Measurements from ENCODE around the gene KCNJ14. TPM values are rescaled to one million over a fixed set of nuclear protein-coding genes. Genes with fewer than 3 reads are reported as not detected.

The KCNJ14 gene
- total and polyA plus RNA-seq, 2 of the 4 experiments (the other 2 are of a cell fraction): 0.18 to 0.39 TPM

DNA sequence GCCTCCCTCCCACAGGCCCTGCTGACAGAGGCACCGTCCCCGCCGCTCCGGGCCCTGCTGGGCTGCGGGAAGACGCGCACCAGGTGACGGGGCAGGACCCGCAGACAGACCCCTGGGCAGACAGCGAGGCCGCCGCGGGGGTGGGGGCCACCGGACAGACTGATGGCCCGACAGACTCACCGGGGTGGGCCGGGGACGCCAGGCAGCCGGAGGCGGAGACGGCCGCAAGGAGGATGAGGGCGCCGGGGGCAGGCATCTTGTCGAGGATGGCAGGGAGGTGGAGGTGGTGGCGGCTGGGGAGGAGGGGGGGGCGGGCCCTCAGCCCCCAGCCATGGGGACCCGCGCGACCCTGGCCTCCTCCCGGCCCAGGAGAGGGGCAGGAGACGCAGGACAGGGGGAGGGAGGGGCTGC is 56.0 kb downstream of the KCNJ14 start:
- no peak overlapping the region for H4K8ac ChIP-seq (ENCODE audit: low read depth in 2 of 2, low read length in 2 of 2)
- H3K56ac ChIP-seq (ENCODE audit: extremely low read depth, insufficient read depth, low read length): no peak overlapping the region
- ChIA-PET CTCF (no interaction called here), POLR2A (ENCODE audit: unreplicated experiment) (no interaction called here)
- no peaks in the 10 kb centered on the region for H4K20me1 ChIP-seq (ENCODE audit: insufficient read depth, low read length)
- H3K14ac ChIP-seq (replicated peaks; ENCODE audit: low read depth, low read length): no peak overlapping the region
- no peak overlapping the region for H3K9ac ChIP-seq (ENCODE audit: low read depth, low read length)
- H3K4me3 ChIP-seq (ENCODE audit: insufficient read depth, low read depth, low read length): no peak overlapping the region
- ATAC-seq (ENCODE audit: low read depth): no peak
- H3K4me2 ChIP-seq (ENCODE audit: low read depth, low read length): no peak overlapping the region
- H3K27me3 ChIP-seq (ENCODE audit: control insufficient read depth, insufficient read depth, low read length): peaks cover 25% of the 10 kb centered on the region
- no peaks in the 10 kb centered on the region for H3K36me3 ChIP-seq (ENCODE audit: control insufficient read depth, insufficient read depth, low read length)
- H2AK5ac ChIP-seq (ENCODE audit: low read depth, low read length): no peak overlapping the region
- in situ Hi-C loops (cut with MboI; ENCODE audit: low sequenced_read_pairs) (no loop called here), dilution Hi-C loops (cut with HindIII; ENCODE audit: low sequenced_read_pairs, unreplicated experiment) (no loop called here), intact Hi-C loops (cut with micrococcal nuclease) (loop anchor here (5.0 kb wide), 1 partner anchor 41 kb away; the partner anchor contains the start of gene SULT2B1)
- TF ChIP-seq POLR2A (IDR thresholded peaks at IDR 0.05; ENCODE audit: low read depth, low read length): no peak
- TF ChIP-seq SMC3 (IDR thresholded peaks at IDR 0.05; ENCODE audit: low read depth, low read length): no peak
- no peak for TF ChIP-seq MAFK (IDR thresholded peaks at IDR 0.05; ENCODE audit: low read depth, low read length)
- TF ChIP-seq MXI1 (IDR thresholded peaks at IDR 0.05; ENCODE audit: borderline replicate concordance, low read depth, low read length): no peak
- TF ChIP-seq, protein P1, sequence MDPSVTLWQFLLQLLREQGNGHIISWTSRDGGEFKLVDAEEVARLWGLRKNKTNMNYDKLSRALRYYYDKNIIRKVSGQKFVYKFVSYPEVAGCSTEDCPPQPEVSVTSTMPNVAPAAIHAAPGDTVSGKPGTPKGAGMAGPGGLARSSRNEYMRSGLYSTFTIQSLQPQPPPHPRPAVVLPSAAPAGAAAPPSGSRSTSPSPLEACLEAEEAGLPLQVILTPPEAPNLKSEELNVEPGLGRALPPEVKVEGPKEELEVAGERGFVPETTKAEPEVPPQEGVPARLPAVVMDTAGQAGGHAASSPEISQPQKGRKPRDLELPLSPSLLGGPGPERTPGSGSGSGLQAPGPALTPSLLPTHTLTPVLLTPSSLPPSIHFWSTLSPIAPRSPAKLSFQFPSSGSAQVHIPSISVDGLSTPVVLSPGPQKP (IDR thresholded peaks at IDR 0.05; ENCODE audit: borderline replicate concordance, low read depth, low read length): no peak
- TF ChIP-seq MAZ (IDR thresholded peaks at IDR 0.05; ENCODE audit: borderline replicate concordance, low read depth, low read length): no peak
- no peak for TF ChIP-seq CHD1 (IDR thresholded peaks at IDR 0.05; ENCODE audit: low read depth, low read length)
- no peak for TF ChIP-seq FOS (IDR thresholded peaks at IDR 0.05; ENCODE audit: low read depth, low read length)
- no peak for TF ChIP-seq RCOR1 (IDR thresholded peaks at IDR 0.05; ENCODE audit: insufficient replicate concordance, low read length)
- no peak for TF ChIP-seq BHLHE40 (IDR thresholded peaks at IDR 0.05; ENCODE audit: low read depth, low read length)
- TF ChIP-seq, protein P2, sequence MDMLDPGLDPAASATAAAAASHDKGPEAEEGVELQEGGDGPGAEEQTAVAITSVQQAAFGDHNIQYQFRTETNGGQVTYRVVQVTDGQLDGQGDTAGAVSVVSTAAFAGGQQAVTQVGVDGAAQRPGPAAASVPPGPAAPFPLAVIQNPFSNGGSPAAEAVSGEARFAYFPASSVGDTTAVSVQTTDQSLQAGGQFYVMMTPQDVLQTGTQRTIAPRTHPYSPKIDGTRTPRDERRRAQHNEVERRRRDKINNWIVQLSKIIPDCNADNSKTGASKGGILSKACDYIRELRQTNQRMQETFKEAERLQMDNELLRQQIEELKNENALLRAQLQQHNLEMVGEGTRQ (IDR thresholded peaks at IDR 0.05; ENCODE audit: low read depth, low read length): no peak
- TF ChIP-seq, protein P3, sequence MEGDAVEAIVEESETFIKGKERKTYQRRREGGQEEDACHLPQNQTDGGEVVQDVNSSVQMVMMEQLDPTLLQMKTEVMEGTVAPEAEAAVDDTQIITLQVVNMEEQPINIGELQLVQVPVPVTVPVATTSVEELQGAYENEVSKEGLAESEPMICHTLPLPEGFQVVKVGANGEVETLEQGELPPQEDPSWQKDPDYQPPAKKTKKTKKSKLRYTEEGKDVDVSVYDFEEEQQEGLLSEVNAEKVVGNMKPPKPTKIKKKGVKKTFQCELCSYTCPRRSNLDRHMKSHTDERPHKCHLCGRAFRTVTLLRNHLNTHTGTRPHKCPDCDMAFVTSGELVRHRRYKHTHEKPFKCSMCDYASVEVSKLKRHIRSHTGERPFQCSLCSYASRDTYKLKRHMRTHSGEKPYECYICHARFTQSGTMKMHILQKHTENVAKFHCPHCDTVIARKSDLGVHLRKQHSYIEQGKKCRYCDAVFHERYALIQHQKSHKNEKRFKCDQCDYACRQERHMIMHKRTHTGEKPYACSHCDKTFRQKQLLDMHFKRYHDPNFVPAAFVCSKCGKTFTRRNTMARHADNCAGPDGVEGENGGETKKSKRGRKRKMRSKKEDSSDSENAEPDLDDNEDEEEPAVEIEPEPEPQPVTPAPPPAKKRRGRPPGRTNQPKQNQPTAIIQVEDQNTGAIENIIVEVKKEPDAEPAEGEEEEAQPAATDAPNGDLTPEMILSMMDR (conservative IDR thresholded peaks at IDR 0.05; ENCODE audit: low read depth, low read length): no peak
- no peak for TF ChIP-seq NFE2L2 (IDR thresholded peaks at IDR 0.05; ENCODE audit: low read depth, low read length)
- TF ChIP-seq RAD21 (IDR thresholded peaks at IDR 0.05; ENCODE audit: low read length): no peak
- no peak for TF ChIP-seq RFX5 (IDR thresholded peaks at IDR 0.05; ENCODE audit: low read depth, low read length)
- no TSS peak for BruUV-seq (replicated peaks)
- no peak overlapping the region for H2BK15ac ChIP-seq (ENCODE audit: low read depth, low read length)
- no peak overlapping the region for H4K5ac ChIP-seq (ENCODE audit: low read depth, low read length)
- no peak overlapping the region for H3K4ac ChIP-seq (ENCODE audit: low read depth, low read length)
- H2BK20ac ChIP-seq (ENCODE audit: low read depth, low read length): no peak overlapping the region
- no peak overlapping the region for H4K91ac ChIP-seq (ENCODE audit: insufficient read depth, low read depth, low read length)
- no peak overlapping the region for H2BK120ac ChIP-seq (ENCODE audit: low read depth, low read length)
- H2AK9ac ChIP-seq (replicated peaks; ENCODE audit: low read depth, low read length, poor library complexity): no peak overlapping the region
- H3K27ac ChIP-seq (ENCODE audit: insufficient read depth, low read length): no peak overlapping the region
- H3K9me1 ChIP-seq (ENCODE audit: insufficient read depth, low read length): no peaks in the 10 kb centered on the region
- H3K23ac ChIP-seq (ENCODE audit: low read depth, low read length): no peak overlapping the region
- peak overlapping the region; percentile 65 for H2AFZ ChIP-seq (replicated peaks; ENCODE audit: low read length, poor library complexity)
- H3K18ac ChIP-seq (ENCODE audit: low read depth, low read length): no peak overlapping the region
- H3K79me1 ChIP-seq (ENCODE audit: low read depth in 1 of 2, low read length in 2 of 2): no peaks in the 10 kb centered on the region
- H2BK5ac ChIP-seq (ENCODE audit: low read depth, low read length, poor library complexity, severe bottlenecking): no peak overlapping the region
- H3K4me1 ChIP-seq (ENCODE audit: control insufficient read depth, insufficient read depth, low read length): no peaks in the 10 kb centered on the region
- no CpG with 5 or more reads among the region's 32 CpGs for WGBS, 2 experiments (ENCODE audit: extremely low coverage in 2 of 2, insufficient read length in 1 of 2)
- DNase-seq: no peak
- H3K9me3 ChIP-seq (ENCODE audit: control insufficient read depth, insufficient read depth, low read length): no peaks in the 10 kb centered on the region

Data from IMR-90 (cell line).